Lung (tissue), 12 donors: ENCODE measurements around the gene ENOX2. TPM values are rescaled to one million over a fixed set of nuclear protein-coding genes. Genes with fewer than 3 reads are reported as not detected.

Experiments used
- ATAC-seq: fragments of 200-7000 bp; cut with Tn5 transposase; one replicate; pipeline ENCODE4 v1.9.1; 2020; ENCODE audit warnings: moderate number of reproducible peaks; ENCODE audit not compliant: insufficient read depth, low FRiP score
- DNase-seq, 3 donors: peaks; one replicate each; pipeline ENCODE4 v3.0.0-alpha.2; 2013 to 2017
- H3K27ac ChIP-seq, 2 donors: one replicate each; pipeline ENCODE4 v1.5.1; 2013; ENCODE audit warnings: mild to moderate bottlenecking in 2 of 2, moderate library complexity in 2 of 2, control low read depth in 1 of 2, inconsistent platforms in 1 of 2, low read depth in 1 of 2, low read length in 1 of 2
- H3K27me3 ChIP-seq, 3 donors: one replicate each; pipeline ENCODE4 v1.5.1; 2013; ENCODE audit warnings: low read length in 2 of 3; ENCODE audit not compliant: control insufficient read depth in 3 of 3, insufficient read depth in 3 of 3
- H3K36me3 ChIP-seq, 4 donors: one replicate each; pipeline ENCODE4 v1.5.1; 2013; ENCODE audit warnings: low read length in 4 of 4, mild to moderate bottlenecking in 1 of 4, moderate library complexity in 1 of 4; ENCODE audit not compliant: control insufficient read depth in 4 of 4, insufficient read depth in 4 of 4
- H3K4me1 ChIP-seq, 5 donors: one replicate each; pipeline ENCODE4 v1.5.1; 2013; ENCODE audit warnings: low read length in 5 of 5, mild to moderate bottlenecking in 2 of 5, moderate library complexity in 1 of 5; ENCODE audit not compliant: control insufficient read depth in 5 of 5, insufficient read depth in 5 of 5
- H3K4me3 ChIP-seq: one replicate; pipeline ENCODE4 v1.5.1; 2013; ENCODE audit warnings: mild to moderate bottlenecking, control low read depth, moderate library complexity
- H3K9ac ChIP-seq, 2 donors: one replicate each; pipeline ENCODE4 v1.5.1; 2013; ENCODE audit warnings: low read length in 2 of 2, control low read depth in 1 of 2; ENCODE audit not compliant: insufficient read depth in 1 of 2
- H3K9me3 ChIP-seq, 4 donors: one replicate each; pipeline ENCODE4 v1.5.1; 2013; ENCODE audit warnings: low read length in 3 of 4, mild to moderate bottlenecking in 1 of 4, moderate library complexity in 1 of 4; ENCODE audit not compliant: control insufficient read depth in 4 of 4, insufficient read depth in 3 of 4
- WGBS, 2 donors: extraction: QIAGEN DNeasy Blood & Tissue Kit; methylation state at CpG; one replicate each; pipeline ENCODE4 v1.1.7; 2013; 5-methylcytosine and 5-hydroxymethylcytosine counted together
- polyA plus RNA-seq, 2 donors: library from polyadenylated mRNA; stranded (reverse); fragments of 200-250 nt; gene quantifications; one replicate each; pipeline ENCODE4 v1.2.1, GENCODE V29; 2013
- total RNA-seq, 2 donors: library from RNA; depleted of rRNA in 1 of 2; stranded (reverse); fragments of >200 nt in 1 of 2; gene quantifications; one replicate each; pipeline ENCODE4 v1.2.1, GENCODE V29; 2014 to 2021
- TF ChIP-seq, protein P1 (sequence below): IDR thresholded peaks from 2 replicates; pipeline ENCODE4 v1.5.1; 2012; ENCODE audit warnings: mild to moderate bottlenecking; ENCODE audit errors: control extremely low read depth, extremely low read depth
- donor health status: control.
- donor health status: control.
- donor health status: Bipolar disorder and iron deficiency.
- donor health status: healthy.
- donor health status: DM: yes; HTN: yes; CAD: no.

The ENOX2 gene
- total and polyA plus RNA-seq, 4 donors: 3.4 to 15.8 (median 10.8) TPM

DNA sequence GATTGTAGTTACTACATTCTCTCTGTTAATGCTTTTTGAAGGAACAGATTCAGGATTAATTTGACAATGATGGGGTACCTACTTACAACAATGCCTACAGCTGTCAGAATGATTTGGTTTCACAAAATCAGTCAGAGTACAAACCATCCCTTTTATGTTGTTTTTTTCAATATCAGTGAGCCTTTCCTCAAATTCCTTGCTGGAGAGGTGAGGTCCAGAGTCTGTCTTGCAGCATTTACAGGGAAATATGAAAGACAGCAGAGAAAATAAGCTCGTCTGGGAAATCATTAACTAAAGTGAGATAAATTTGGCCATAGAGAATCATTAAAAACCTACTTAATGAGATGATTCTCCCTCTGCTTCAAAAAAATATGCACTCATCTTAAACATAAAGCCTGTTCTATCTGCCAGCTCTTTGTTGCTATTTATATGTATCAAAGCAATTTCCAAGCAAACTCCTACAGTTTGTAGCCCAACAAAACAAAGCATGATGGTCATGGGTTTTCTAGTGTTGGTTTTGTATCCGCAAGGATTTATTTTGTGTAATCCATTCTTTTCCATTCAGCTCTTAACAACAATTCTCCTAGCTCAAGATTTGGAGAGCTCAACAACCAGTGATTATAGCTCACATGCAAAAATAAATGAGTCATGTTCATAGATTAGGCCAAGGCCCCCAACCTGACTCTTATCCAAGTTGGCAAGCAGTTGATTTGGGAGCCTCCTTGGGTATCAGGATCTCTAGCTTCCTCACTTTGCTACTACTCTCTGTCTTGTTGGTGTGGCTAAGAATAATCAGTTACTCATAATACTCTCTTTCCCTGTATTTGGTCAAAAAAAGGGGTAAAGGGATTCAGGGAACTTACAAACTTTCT, 222.6 kb downstream of the ENOX2 start:
- Histone ChIP-seq H3K9ac (no peak overlapping the region), H3K4me3 (no peak overlapping the region), H3K27me3 (peaks cover 4 to 12% (median 6%) of the 10 kb centered on the region in 3 donors), H3K36me3 (peaks cover 0 to 6% (median 0%) of the 10 kb centered on the region in 4 donors), H3K27ac (no peak overlapping the region), H3K4me1 (peaks cover 0 to 2% (median 0%) of the 10 kb centered on the region in 5 donors), H3K9me3 (no peaks in the 10 kb centered on the region)
- 73 to 97% methylated on average over 2 of the region's 2 CpGs for WGBS, 2 donors
- ATAC-seq: no peak
- TF ChIP-seq, protein P1, sequence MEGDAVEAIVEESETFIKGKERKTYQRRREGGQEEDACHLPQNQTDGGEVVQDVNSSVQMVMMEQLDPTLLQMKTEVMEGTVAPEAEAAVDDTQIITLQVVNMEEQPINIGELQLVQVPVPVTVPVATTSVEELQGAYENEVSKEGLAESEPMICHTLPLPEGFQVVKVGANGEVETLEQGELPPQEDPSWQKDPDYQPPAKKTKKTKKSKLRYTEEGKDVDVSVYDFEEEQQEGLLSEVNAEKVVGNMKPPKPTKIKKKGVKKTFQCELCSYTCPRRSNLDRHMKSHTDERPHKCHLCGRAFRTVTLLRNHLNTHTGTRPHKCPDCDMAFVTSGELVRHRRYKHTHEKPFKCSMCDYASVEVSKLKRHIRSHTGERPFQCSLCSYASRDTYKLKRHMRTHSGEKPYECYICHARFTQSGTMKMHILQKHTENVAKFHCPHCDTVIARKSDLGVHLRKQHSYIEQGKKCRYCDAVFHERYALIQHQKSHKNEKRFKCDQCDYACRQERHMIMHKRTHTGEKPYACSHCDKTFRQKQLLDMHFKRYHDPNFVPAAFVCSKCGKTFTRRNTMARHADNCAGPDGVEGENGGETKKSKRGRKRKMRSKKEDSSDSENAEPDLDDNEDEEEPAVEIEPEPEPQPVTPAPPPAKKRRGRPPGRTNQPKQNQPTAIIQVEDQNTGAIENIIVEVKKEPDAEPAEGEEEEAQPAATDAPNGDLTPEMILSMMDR: no peak
- no peak for DNase-seq

DNA sequence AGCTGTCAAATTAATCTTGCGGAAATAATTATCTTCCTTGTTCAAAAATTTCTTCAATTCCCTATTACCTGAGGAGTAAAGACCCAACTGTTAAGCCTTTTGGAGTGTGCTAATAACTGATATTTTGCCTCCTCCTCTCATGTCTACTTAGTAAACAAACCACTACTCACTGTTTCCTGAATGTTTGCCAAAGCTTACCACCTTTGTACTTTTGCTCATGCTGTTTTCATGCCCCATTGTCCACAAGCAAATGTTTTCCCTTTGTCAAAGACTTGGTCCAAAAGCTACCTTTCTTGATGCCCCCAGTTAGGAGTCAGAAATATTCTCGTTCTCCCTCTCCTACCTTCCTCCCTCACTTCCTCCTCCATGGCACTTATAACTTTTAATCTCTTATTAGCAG, 226.1 kb downstream of the ENOX2 start:
- WGBS, 2 donors: 73 to 84% methylated on average over 2 of the region's 2 CpGs
- ATAC-seq (no peak), DNase-seq (no peak)
- H3K9me3 ChIP-seq: peaks cover 0 to 9% (median 1%) of the 10 kb centered on the region in 4 donors
- TF ChIP-seq, protein P1: no peak
- H3K9ac ChIP-seq: no peak overlapping the region
- no peak overlapping the region for H3K27ac ChIP-seq
- peaks cover 0 to 8% (median 6%) of the 10 kb centered on the region in 3 donors for H3K27me3 ChIP-seq
- H3K4me3 ChIP-seq: no peak overlapping the region
- peaks cover 0 to 8% (median 0%) of the 10 kb centered on the region in 4 donors for H3K36me3 ChIP-seq
- H3K4me1 ChIP-seq: no peaks in the 10 kb centered on the region

DNA sequence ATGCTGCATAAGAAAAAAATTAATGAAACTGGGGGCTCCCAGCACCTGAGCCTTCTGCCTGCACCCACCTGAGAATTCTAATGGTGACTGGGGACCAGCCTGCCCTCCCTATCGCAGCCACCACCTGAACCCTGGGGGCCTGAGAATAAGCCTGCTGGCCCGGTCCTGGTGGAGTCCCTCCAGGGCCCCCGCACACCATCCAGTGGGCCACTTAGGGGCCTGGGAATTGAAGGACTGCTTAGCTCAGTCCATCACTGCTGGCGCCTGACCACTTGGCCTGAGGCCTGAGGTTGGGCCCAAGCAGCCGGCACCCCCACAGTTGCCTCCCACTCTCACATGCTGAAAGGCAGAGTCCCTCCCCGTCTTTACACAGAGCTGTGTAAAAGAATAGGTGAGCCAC, 230.8 kb downstream of the ENOX2 start:
- 85 to 100% methylated on average over 5 to 6 of the region's 6 CpGs for WGBS, 2 donors
- ATAC-seq (no peak), DNase-seq (no peak)
- Histone ChIP-seq H3K36me3 (peaks cover 0 to 3% (median under 1%) of the 10 kb centered on the region in 4 donors), H3K27me3 (peaks cover 0 to 2% (median 0%) of the 10 kb centered on the region in 3 donors), H3K9me3 (peaks cover 0 to 9% (median 1%) of the 10 kb centered on the region in 4 donors), H3K4me3 (no peak overlapping the region), H3K9ac (no peak overlapping the region), H3K4me1 (no peaks in the 10 kb centered on the region), H3K27ac (no peak overlapping the region)
- TF ChIP-seq, protein P1: no peak
